NCI-H2227 (cell line): ENCODE results near the gene FCHSD2.
A peak's percentile ranks its signal among the peaks of the same experiment; 100 is the strongest.
"Not testable (repeated sequence)": the region's sequence is repeated elsewhere in the genome, so short reads cannot be mapped to it uniquely, and the experiment has no call there.

Experiments used
- DNase-seq: peaks from one replicate; lab custom pipeline; 2025; ENCODE audit not compliant: unreplicated experiment; lab: John Stamatoyannopoulos, UW

The FCHSD2 gene

GRCh38 chr11:72808331-72808798 is 333.8 kb downstream of the FCHSD2 start:
- DNase-seq, result no peak

- DNase-seq, result no peak
Observed at GRCh38 chr11:72807792-72808191, 334.3 kb downstream of the FCHSD2 start.

- DNase-seq, result no peak
Observed at GRCh38 chr11:72807021-72807693, 335.0 kb downstream of the FCHSD2 start.

DNA sequence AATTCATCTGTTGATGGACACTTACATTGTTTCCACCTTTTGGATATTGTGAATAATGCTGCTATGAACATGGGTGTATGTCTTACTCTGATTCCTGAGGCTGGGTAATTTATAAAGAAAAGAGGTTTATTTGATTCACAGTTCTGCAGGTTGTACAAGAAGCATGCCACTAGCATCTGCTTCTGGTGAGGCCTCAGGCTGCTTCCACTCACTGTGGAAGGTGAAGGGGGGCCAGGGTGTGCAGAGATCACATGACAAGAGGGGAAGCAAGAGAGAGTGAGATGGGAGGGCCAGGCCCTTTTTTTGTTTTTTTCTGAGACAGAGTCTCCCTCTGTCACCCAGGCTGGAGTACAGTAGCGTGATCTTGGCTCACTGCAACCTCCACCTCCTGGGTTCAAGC is 335.7 kb downstream of the FCHSD2 start:
- DNase-seq, result not testable (repeated sequence)

- DNase-seq, result no peak
Observed at GRCh38 chr11:72805216-72805615, 336.9 kb downstream of the FCHSD2 start.

DNA sequence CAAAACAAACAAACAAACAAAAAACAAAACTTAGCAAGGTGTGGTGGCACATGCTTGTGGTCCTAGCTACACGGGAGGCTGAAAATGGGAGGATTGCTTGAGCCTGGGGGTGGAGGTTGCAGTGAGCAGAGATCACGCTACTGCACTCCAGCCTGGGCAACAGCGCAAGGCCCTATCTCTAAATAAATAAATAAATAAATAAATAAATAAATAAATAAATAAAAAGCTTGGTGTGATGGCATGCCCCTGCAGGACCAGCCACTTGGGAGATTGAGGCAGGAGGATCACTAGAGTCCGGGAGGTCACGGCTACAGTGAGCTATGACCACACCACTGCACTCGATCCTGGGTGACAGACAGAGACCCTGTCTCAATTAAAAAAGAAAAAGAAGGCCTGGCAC is 339.3 kb downstream of the FCHSD2 start:
- no peak for DNase-seq

DNA sequence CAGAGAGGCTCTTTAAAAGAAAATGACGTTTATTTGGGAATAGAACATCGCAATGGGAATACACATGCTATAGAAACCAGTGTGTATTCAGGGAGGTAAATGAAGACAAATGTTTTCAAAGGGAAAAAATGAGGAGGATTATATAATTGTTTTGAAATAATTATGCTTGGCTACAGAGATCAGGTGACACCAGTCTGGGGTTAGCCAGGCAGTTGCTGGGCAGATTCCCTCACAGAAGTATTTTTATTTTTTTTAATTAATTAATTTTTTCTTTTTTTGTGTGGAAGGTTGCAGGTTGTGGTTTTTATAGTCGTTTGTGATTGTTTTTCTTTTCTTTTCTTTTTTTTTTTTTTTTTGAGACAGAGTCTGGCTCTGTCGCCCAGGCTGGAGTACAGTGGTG is 342.7 kb downstream of the FCHSD2 start:
- no peak for DNase-seq

DNA sequence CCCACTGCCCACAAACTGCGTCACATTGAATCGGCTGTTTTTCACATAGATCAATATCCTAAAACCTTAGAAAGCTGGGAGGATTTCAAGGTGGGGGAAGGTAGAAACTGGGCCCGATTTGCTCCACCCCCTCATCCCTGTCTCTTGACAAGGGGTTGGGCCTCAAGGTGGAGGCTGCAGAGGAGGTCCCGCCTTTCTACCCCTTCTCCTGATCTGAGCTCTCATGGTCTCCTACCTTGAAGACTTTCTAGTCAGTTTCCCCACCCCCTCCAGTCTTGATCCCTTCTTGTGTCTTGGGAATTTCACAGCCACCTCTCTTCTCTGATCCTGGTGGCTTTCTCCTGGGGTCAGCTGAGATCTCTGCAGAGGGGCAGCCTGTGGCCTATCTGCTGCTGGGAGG is 343.8 kb downstream of the FCHSD2 start:
- no peak for DNase-seq

- peak; percentile 98 for DNase-seq
Observed at GRCh38 chr11:72793425-72794367, 348.4 kb downstream of the FCHSD2 start, which contains the start of gene STARD10. Gene STARD10, minus strand, starts transcription at chr11:72794047. Its CDS starts 12,866 bp downstream, at chr11:72781181.

GRCh38 chr11:72793076-72793424 is 349.1 kb downstream of the FCHSD2 start:
- DNase-seq, result no peak

DNA sequence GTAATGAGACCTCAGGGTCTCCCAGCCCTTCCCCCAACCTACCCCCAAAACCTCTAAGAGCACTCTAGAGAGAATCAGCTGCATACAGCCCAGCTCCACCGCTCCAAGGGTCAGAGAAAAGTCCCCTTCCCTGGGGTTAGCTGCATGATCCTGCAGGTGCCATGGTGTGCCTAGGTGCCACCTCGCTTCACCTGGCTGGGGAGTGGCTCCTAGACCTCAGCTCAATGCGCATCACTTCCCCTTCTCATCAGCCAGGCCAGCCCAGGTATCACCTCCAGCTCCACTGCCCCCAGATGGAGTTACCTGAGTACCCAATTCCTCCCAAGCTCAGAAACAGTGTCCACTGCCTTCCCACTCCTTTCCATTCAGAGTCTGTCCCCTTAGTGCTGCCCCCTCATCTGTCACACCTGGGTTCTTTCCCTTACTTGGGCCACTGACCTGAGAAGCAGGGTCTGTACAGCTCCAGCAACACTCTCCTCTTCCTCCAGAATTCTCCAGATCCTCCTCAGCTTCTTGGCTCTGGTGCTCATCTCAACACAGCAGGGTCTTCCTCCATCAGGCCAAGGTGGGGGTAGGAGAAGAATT is 349.6 kb downstream of the FCHSD2 start:
- DNase-seq, result no peak

DNA sequence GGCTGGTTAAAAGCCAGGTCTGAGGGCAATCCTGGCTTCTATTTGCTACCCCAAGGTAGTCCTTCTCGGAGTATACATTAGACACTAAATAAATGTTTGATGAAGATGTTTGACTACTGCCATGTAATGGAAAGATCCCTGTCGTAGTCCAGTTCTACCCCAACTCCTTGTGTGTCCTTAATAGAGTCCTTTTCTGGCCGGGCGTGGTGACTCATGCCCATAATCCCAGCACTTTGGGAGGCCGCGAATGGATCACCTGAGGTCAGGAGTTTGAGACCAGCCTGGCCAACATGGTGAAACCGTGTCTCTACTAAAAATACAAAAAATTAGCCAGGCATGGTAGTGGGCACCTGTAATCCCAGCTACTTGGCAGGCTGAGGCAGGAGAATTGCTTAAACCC is 350.9 kb downstream of the FCHSD2 start:
- not testable (repeated sequence) for DNase-seq

DNA sequence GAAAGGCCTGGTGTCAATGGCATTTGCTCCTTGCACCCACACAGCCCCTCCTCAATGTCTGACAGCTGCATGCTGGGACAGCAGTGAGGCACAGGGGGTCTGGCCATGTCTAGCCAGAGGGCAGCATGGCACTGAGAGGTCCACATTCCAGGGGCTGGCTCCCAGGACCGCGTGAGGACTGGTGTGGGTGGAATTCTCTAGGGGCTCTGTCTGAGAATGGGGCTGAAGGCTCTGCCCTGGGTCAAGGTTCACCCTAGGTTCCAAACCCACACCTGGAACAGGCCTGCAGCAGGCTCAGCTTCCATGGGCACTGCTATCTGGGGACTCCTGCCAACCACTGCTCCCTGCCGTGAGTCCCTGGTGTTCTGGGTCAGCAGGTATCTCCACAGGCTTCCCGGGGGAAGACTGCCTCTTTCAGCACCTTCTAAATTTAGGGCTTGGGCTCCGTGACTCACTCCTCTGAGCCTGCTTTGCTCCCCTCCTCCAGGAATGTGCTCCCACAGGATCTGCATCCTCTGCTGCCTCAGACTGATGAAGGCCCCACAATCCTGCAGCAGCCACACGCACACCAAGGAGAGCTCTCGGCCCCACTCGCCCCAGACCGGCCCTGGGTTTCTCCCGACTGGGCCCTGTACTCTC is 352.5 kb downstream of the FCHSD2 start:
- DNase-seq, result no peak

DNA sequence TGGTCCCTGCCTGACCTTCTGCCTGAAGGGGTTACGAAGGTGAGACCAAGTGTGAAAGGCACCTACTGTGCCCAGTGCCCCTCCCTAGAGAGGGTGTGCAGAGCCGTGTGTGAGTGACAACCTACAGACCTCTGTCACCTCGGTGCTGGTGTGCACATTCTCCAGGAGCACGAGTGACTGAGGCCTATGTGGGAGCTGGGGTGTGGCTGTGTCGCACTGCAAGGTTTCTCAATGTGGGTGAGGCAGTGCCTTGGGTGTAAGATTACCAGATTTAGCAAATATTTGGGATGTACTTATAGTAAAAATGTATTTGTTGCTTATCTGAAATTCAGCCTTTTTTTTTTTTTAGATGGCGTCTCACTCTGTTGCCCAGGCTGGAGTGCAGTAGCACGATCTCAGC is 353.9 kb downstream of the FCHSD2 start:
- no peak for DNase-seq

- no peak for DNase-seq
Observed at GRCh38 chr11:72787216-72788104, 354.7 kb downstream of the FCHSD2 start.
